ENCODE results near the gene SLC4A4.

- TF ChIP-seq POLR2AphosphoS5 (IDR thresholded peaks at IDR 0.05) = no peak
- TF ChIP-seq POLR2A (IDR thresholded peaks at IDR 0.05) = no peak
- TF ChIP-seq CTCF (IDR thresholded peaks at IDR 0.05) = no peak
Observed at GRCh38 chr4:71346710-71347109, 7.9 kb downstream of the SLC4A4 start.

All from suprapubic skin (tissue), 4 donors.